Measurements from ENCODE around the gene COBLL1. TPM values are rescaled to one million over a fixed set of nuclear protein-coding genes. Genes with fewer than 3 reads are reported as not detected.

Gene COBLL1
- total and polyA plus RNA-seq, 2 of the 4 experiments (the other 2 are of a cell fraction): 0.79 to 1.1 TPM

DNA sequence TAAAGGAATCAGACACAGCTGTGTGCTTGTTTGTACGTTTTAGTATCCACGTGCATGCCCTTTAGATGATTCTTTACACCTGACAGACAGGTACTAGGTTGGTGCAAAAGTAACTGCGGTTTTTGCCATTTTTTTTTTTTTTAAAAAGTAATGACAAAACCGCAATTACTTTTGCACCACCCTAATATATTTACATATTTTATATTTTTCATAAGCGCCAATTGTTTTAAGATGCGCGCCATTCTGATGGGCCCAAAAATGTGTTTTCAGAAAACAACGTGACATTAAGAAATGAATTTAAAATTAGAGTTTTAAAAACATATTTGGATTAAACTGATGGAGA, 972 bp upstream of the COBLL1 start:
- no TSS peak for BruUV-seq (replicated peaks)
- Histone ChIP-seq H4K5ac (ENCODE audit: low read depth, low read length) (no peak overlapping the region), H3K23ac (ENCODE audit: low read depth, low read length) (no peak overlapping the region), H3K18ac (ENCODE audit: low read depth, low read length) (no peak overlapping the region), H2BK120ac (ENCODE audit: low read depth, low read length) (no peak overlapping the region), H3K4me2 (ENCODE audit: low read depth, low read length) (no peak overlapping the region), H2AK5ac (ENCODE audit: low read depth, low read length) (no peak overlapping the region), H2BK5ac (ENCODE audit: low read depth, low read length, poor library complexity, severe bottlenecking) (no peak overlapping the region), H3K4me1 (ENCODE audit: control insufficient read depth, insufficient read depth, low read length) (no peaks in the 10 kb centered on the region), H3K4me3 (ENCODE audit: insufficient read depth, low read depth, low read length) (no peak overlapping the region), H4K20me1 (ENCODE audit: insufficient read depth, low read length) (no peaks in the 10 kb centered on the region), H3K14ac (replicated peaks; ENCODE audit: low read depth, low read length) (no peak overlapping the region), H3K27ac (ENCODE audit: insufficient read depth, low read length) (no peak overlapping the region), H3K9ac (ENCODE audit: low read depth, low read length) (no peak overlapping the region), H3K4ac (ENCODE audit: low read depth, low read length) (no peak overlapping the region), H2AFZ (replicated peaks; ENCODE audit: low read length, poor library complexity) (no peak overlapping the region), H3K56ac (ENCODE audit: extremely low read depth, insufficient read depth, low read length) (no peak overlapping the region), H4K91ac (ENCODE audit: insufficient read depth, low read depth, low read length) (no peak overlapping the region), H3K27me3 (ENCODE audit: control insufficient read depth, insufficient read depth, low read length) (peaks cover 6% of the 10 kb centered on the region), H3K9me1 (ENCODE audit: insufficient read depth, low read length) (0 out of 2 replicates have a peak, but pooled peaks cover 2% of the 10 kb centered on the region), H2AK9ac (replicated peaks; ENCODE audit: low read depth, low read length, poor library complexity) (no peak overlapping the region), H2BK20ac (ENCODE audit: low read depth, low read length) (no peak overlapping the region), H3K36me3 (ENCODE audit: control insufficient read depth, insufficient read depth, low read length) (no peaks in the 10 kb centered on the region), H4K8ac (ENCODE audit: low read depth in 2 of 2, low read length in 2 of 2) (no peak overlapping the region), H3K79me1 (ENCODE audit: low read depth in 1 of 2, low read length in 2 of 2) (no peaks in the 10 kb centered on the region), H2BK15ac (ENCODE audit: low read depth, low read length) (no peak overlapping the region), H3K9me3 (ENCODE audit: control insufficient read depth, insufficient read depth, low read length) (no peaks in the 10 kb centered on the region)
- CTCF ChIA-PET: interaction anchor here (0.6 to 1.8 kb wide), 12 partner anchors 10 to 119 kb away, joined by 3 to 9 read pairs (median 4); no protein-coding TSS in a partner anchor
- POLR2A ChIA-PET (ENCODE audit: unreplicated experiment): interaction anchor here (0.6 kb wide), 1 partner anchor 1241 kb away, joined by 9 read pairs; no protein-coding TSS in a partner anchor
- DNase-seq: no peak
- WGBS, 2 experiments (ENCODE audit: extremely low coverage in 2 of 2, insufficient read length in 1 of 2): no CpG with 5 or more reads among the region's 8 CpGs
- intact Hi-C loops (cut with micrococcal nuclease) (loop anchor here (5.0 kb wide), 2 partner anchors 105 to 150 kb away; no protein-coding TSS in a partner anchor), in situ Hi-C loops (cut with MboI; ENCODE audit: low sequenced_read_pairs) (no loop called here), dilution Hi-C loops (cut with HindIII; ENCODE audit: low sequenced_read_pairs, unreplicated experiment) (no loop called here)
- no peak for ATAC-seq (ENCODE audit: low read depth)
- TF ChIP-seq SMC3 (IDR thresholded peaks at IDR 0.05; ENCODE audit: low read depth, low read length) (no peak), MXI1 (IDR thresholded peaks at IDR 0.05; ENCODE audit: borderline replicate concordance, low read depth, low read length) (no peak), RCOR1 (IDR thresholded peaks at IDR 0.05; ENCODE audit: insufficient replicate concordance, low read length) (no peak), BHLHE40 (IDR thresholded peaks at IDR 0.05; ENCODE audit: low read depth, low read length) (no peak), FOS (IDR thresholded peaks at IDR 0.05; ENCODE audit: low read depth, low read length) (no peak), NFE2L2 (IDR thresholded peaks at IDR 0.05; ENCODE audit: low read depth, low read length) (no peak), MAFK (IDR thresholded peaks at IDR 0.05; ENCODE audit: low read depth, low read length) (no peak), POLR2A (IDR thresholded peaks at IDR 0.05; ENCODE audit: low read depth, low read length) (no peak), CEBPB (IDR thresholded peaks at IDR 0.05; ENCODE audit: low read depth, low read length) (no peak), RAD21 (IDR thresholded peaks at IDR 0.05; ENCODE audit: low read length) (no peak), RFX5 (IDR thresholded peaks at IDR 0.05; ENCODE audit: low read depth, low read length) (no peak), MAZ (IDR thresholded peaks at IDR 0.05; ENCODE audit: borderline replicate concordance, low read depth, low read length) (no peak)
- TF ChIP-seq, protein P1, sequence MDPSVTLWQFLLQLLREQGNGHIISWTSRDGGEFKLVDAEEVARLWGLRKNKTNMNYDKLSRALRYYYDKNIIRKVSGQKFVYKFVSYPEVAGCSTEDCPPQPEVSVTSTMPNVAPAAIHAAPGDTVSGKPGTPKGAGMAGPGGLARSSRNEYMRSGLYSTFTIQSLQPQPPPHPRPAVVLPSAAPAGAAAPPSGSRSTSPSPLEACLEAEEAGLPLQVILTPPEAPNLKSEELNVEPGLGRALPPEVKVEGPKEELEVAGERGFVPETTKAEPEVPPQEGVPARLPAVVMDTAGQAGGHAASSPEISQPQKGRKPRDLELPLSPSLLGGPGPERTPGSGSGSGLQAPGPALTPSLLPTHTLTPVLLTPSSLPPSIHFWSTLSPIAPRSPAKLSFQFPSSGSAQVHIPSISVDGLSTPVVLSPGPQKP (IDR thresholded peaks at IDR 0.05; ENCODE audit: borderline replicate concordance, low read depth, low read length): no peak
- TF ChIP-seq, protein P2, sequence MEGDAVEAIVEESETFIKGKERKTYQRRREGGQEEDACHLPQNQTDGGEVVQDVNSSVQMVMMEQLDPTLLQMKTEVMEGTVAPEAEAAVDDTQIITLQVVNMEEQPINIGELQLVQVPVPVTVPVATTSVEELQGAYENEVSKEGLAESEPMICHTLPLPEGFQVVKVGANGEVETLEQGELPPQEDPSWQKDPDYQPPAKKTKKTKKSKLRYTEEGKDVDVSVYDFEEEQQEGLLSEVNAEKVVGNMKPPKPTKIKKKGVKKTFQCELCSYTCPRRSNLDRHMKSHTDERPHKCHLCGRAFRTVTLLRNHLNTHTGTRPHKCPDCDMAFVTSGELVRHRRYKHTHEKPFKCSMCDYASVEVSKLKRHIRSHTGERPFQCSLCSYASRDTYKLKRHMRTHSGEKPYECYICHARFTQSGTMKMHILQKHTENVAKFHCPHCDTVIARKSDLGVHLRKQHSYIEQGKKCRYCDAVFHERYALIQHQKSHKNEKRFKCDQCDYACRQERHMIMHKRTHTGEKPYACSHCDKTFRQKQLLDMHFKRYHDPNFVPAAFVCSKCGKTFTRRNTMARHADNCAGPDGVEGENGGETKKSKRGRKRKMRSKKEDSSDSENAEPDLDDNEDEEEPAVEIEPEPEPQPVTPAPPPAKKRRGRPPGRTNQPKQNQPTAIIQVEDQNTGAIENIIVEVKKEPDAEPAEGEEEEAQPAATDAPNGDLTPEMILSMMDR (conservative IDR thresholded peaks at IDR 0.05; ENCODE audit: low read depth, low read length): no peak
- TF ChIP-seq, protein P3, sequence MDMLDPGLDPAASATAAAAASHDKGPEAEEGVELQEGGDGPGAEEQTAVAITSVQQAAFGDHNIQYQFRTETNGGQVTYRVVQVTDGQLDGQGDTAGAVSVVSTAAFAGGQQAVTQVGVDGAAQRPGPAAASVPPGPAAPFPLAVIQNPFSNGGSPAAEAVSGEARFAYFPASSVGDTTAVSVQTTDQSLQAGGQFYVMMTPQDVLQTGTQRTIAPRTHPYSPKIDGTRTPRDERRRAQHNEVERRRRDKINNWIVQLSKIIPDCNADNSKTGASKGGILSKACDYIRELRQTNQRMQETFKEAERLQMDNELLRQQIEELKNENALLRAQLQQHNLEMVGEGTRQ (IDR thresholded peaks at IDR 0.05; ENCODE audit: low read depth, low read length): no peak
